Measurements from ENCODE around the gene SEMA6B. TPM values are rescaled to one million over a fixed set of nuclear protein-coding genes. Genes with fewer than 3 reads are reported as not detected.

The SEMA6B gene
- total RNA-seq, 1 donor from 2014 or later = 8.3 TPM

DNA sequence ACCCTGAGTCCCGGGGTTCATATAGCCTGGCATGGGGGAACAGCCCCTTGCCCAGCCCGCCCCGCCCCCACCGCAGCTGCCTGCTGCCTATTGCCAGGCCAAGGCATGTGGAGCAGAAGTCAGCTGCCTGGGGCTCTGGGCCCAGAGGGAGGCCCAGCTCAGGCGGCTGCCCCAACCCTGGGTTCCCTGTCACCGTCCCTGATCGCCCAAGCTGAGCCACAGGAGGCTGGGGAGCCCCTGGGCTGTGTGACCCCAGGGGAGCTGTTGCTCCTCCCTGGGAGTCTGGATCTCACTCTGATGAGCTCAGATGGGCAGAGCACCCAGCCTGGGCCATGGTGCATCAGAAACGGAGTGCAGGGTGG is 42.6 kb downstream of the SEMA6B start:
- intact Hi-C loops (cut with DNase I) = no loop called here
- Histone ChIP-seq H3K4me1 (peaks cover 13% of the 10 kb centered on the region), H3K4me3 (peak overlapping the region; percentile 22 to 38)

DNA sequence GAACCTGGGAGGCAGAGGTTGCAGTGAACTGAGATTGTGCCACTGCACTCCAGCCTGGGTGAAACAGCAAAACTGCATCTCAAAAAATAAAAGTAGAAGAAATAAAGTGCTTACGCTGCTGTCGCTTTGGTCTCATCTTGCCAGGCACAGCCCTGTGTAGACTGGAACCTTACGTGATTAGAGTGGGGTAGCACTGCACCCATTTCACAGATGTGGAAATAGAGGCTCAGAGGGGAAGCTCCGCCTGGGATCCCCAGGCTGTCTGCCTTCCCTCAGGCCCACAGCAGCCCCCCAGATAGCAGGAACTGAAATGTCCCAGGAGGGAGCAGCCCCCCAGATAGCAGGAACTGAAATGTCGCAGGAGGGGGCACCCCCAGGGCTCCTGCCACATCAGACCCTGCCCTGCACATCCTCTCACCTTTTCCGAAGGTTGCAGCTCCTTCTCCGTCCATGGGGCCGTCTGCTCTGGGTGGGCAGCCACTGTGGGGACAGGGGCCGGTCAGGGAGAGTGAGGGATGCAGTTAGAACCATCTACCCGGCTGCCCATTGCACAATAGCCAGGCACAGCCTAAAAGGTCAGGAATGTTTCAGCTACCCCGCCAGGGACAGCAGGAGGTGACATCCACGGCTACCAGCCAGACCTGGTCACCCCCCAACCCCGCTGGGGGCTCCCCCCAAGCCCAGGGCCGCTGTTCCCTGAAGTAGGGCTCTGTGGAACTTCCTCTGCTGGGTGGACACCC is 43.1 kb downstream of the SEMA6B start:
- H3K36me3 ChIP-seq = no peaks in the 10 kb centered on the region
- H3K4me3 ChIP-seq = no peak overlapping the region
- H3K27ac ChIP-seq = no peak overlapping the region
- TF ChIP-seq POLR2A (IDR thresholded peaks at IDR 0.05) (no peak), CTCF (IDR thresholded peaks at IDR 0.05) (no peak), POLR2AphosphoS5 (IDR thresholded peaks at IDR 0.05; ENCODE audit: insufficient read depth in 1 of 2, low read depth in 1 of 2) (no peak)
- H3K4me1 ChIP-seq = peaks cover 13% of the 10 kb centered on the region
- no peak for DNase-seq (ENCODE audit: extremely low spot score in 2 of 2)
- no peaks in the 10 kb centered on the region for H3K9me3 ChIP-seq
- intact Hi-C loops (cut with DNase I) = no loop called here
- H3K27me3 ChIP-seq = no peaks in the 10 kb centered on the region

More for the DNA sequence above, 42.6 kb downstream of the SEMA6B start:
- H3K36me3 ChIP-seq = no peaks in the 10 kb centered on the region
- TF ChIP-seq POLR2AphosphoS5 (IDR thresholded peaks at IDR 0.05; ENCODE audit: insufficient read depth in 1 of 2, low read depth in 1 of 2) (no peak), CTCF (IDR thresholded peaks at IDR 0.05) (no peak), POLR2A (IDR thresholded peaks at IDR 0.05) (no peak)
- H3K9me3 ChIP-seq = no peaks in the 10 kb centered on the region
- no peaks in the 10 kb centered on the region for H3K27me3 ChIP-seq
- DNase-seq (ENCODE audit: extremely low spot score in 2 of 2) = no peak
- no peak overlapping the region for H3K27ac ChIP-seq

DNA sequence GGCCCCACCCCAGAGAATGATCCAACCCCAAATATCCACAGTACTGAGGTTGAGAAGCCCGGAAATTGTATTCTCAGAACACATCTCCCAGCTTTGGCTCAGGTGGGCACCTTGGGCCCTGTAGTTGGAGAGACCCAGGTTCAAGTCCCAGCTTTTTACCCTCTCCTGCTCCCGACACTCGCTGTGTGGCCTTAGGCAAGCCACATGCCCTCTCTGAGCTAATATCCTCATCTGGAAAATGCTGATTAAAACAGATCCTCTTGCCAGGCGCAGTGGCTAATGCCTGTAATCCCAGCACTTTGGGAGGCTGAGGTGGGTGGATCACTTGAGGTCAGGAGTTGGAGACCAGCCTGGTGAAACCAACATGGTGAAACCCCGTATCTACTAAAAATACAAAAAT is 43.8 kb downstream of the SEMA6B start:
- Histone ChIP-seq H3K4me1 (peaks cover 13% of the 10 kb centered on the region), H3K9me3 (no peaks in the 10 kb centered on the region), H3K4me3 (no peak overlapping the region), H3K36me3 (no peaks in the 10 kb centered on the region), H3K27ac (no peak overlapping the region), H3K27me3 (no peaks in the 10 kb centered on the region)
- no peak for DNase-seq (ENCODE audit: extremely low spot score in 2 of 2)
- intact Hi-C loops (cut with DNase I) = no loop called here
- no peak for TF ChIP-seq CTCF (IDR thresholded peaks at IDR 0.05)
- no peak for TF ChIP-seq POLR2A (IDR thresholded peaks at IDR 0.05)
- no peak for TF ChIP-seq POLR2AphosphoS5 (IDR thresholded peaks at IDR 0.05; ENCODE audit: insufficient read depth in 1 of 2, low read depth in 1 of 2)

DNA sequence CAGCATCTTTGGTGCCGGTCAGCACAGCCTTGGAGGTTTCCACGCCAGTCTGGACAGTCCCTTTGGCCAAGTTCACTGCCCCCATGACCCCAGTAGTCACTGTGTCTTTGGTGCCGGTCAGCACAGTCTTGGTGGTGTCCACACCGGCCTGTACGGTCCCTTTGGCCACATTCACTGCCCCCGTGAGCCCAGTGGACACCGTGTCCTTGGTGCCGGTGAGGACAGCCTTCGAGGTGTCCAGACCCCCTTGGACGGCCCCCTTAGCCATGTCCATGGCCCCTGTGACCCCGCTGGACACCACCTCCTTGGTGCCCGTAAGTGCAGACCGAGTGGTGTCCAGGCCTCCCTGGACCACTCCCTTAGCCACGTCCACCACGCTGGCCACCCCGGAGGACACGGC is 46.2 kb downstream of the SEMA6B start:
- intact Hi-C loops (cut with DNase I) = no loop called here
- Histone ChIP-seq H3K36me3 (no peaks in the 10 kb centered on the region), H3K27me3 (no peaks in the 10 kb centered on the region), H3K4me1 (peaks cover 3% of the 10 kb centered on the region), H3K27ac (no peak overlapping the region), H3K4me3 (no peak overlapping the region), H3K9me3 (no peaks in the 10 kb centered on the region)
- no peak for TF ChIP-seq POLR2AphosphoS5 (IDR thresholded peaks at IDR 0.05; ENCODE audit: insufficient read depth in 1 of 2, low read depth in 1 of 2)
- TF ChIP-seq POLR2A (IDR thresholded peaks at IDR 0.05) = no peak
- DNase-seq (ENCODE audit: extremely low spot score in 2 of 2) = no peak

- DNase-seq (ENCODE audit: extremely low spot score in 2 of 2) = no peak
- TF ChIP-seq POLR2A (IDR thresholded peaks at IDR 0.05) (no peak), CTCF (IDR thresholded peaks at IDR 0.05) (no peak), POLR2AphosphoS5 (IDR thresholded peaks at IDR 0.05; ENCODE audit: insufficient read depth in 1 of 2, low read depth in 1 of 2) (no peak)
- no peak overlapping the region for H3K4me3 ChIP-seq
- no peak overlapping the region for H3K27ac ChIP-seq
- H3K36me3 ChIP-seq = no peaks in the 10 kb centered on the region
- intact Hi-C loops (cut with DNase I) = no loop called here
- no peaks in the 10 kb centered on the region for H3K27me3 ChIP-seq
- H3K4me1 ChIP-seq = no peaks in the 10 kb centered on the region
- no peaks in the 10 kb centered on the region for H3K9me3 ChIP-seq
Measured at GRCh38 chr19:4512070-4512469, 47.4 kb downstream of the SEMA6B start.
